NCI-H2029 (cell line): ENCODE results near the gene SLX9.

ENCODE experiments used
- DNase-seq: peaks from one replicate; lab custom pipeline; 2025; lab: John Stamatoyannopoulos, UW

The SLX9 gene

GRCh38 chr21:44977616-44978340 is 37.9 kb downstream of the SLX9 start:
- no peak for DNase-seq

- no peak for DNase-seq
These were observed 40.1 kb downstream of the SLX9 start for GRCh38 chr21:44979687-44980561.

GRCh38 chr21:44980562-44981489 is 41.0 kb downstream of the SLX9 start:
- no peak for DNase-seq

GRCh38 chr21:44982558-44983250 is 42.9 kb downstream of the SLX9 start:
- DNase-seq, result no peak

- no peak for DNase-seq
These were observed 43.8 kb downstream of the SLX9 start for GRCh38 chr21:44983421-44984206.

- no peak for DNase-seq
These were observed 44.6 kb downstream of the SLX9 start for GRCh38 chr21:44984428-44984791.

GRCh38 chr21:44984792-44985440 is 45.1 kb downstream of the SLX9 start:
- no peak for DNase-seq

GRCh38 chr21:44985441-44986401 is 45.9 kb downstream of the SLX9 start:
- DNase-seq, result no peak

- DNase-seq, result no peak
These were observed 46.9 kb downstream of the SLX9 start for GRCh38 chr21:44986471-44987291.

GRCh38 chr21:44987301-44987885 is 47.6 kb downstream of the SLX9 start:
- no peak for DNase-seq

GRCh38 chr21:44987886-44988606 is 48.2 kb downstream of the SLX9 start:
- DNase-seq, result no peak

GRCh38 chr21:44988607-44989536 is 49.0 kb downstream of the SLX9 start:
- no peak for DNase-seq

- no peak for DNase-seq
These were observed 49.7 kb downstream of the SLX9 start for GRCh38 chr21:44989537-44989886.

- no peak for DNase-seq
These were observed 50.3 kb downstream of the SLX9 start for GRCh38 chr21:44989943-44990780.

- no peak for DNase-seq
These were observed 51.1 kb downstream of the SLX9 start for GRCh38 chr21:44990921-44991320.
